Urothelium cell line (cell line): ENCODE results near the gene DNAL1.
A peak's percentile ranks its signal among the peaks of the same experiment; 100 is the strongest.
"Not testable (repeated sequence)": the region's sequence is repeated elsewhere in the genome, so short reads cannot be mapped to it uniquely, and the experiment has no call there.

Experiments used
- DNase-seq: peaks from one replicate; pipeline ENCODE4 v3.0.0; 2011; ENCODE audit warnings: low spot score, mixed read lengths
- FAIRE-seq: peaks from 2 replicates; lab custom pipeline; 2011; peaks lifted over from hg19 to GRCh38; lab: Jason Lieb, UNC

DNAL1 gene

GRCh38 chr14:73644531-73645247 lies at the start of gene DNAL1:
Gene DNAL1, plus strand, starts transcription at chr14:73644986. Its CDS starts 54 bp downstream, at chr14:73645040.
- peak; percentile 100 for DNase-seq
- FAIRE-seq, result peak; percentile 99

GRCh38 chr14:73599499-73599898 lies 45.3 kb upstream of the DNAL1 start:
- FAIRE-seq, result no peak
- no peak for DNase-seq

- no peak for DNase-seq
Observed at GRCh38 chr14:73602994-73603393, 41.8 kb upstream of the DNAL1 start.

GRCh38 chr14:73606271-73606670 lies 38.5 kb upstream of the DNAL1 start:
- DNase-seq (no peak), FAIRE-seq (no peak)

More at GRCh38 chr14:73602994-73603393, 41.8 kb upstream of the DNAL1 start:
- FAIRE-seq, result no peak

- DNase-seq, result no peak
- FAIRE-seq, result peak; percentile 50
Observed at GRCh38 chr14:73607241-73607640, 37.5 kb upstream of the DNAL1 start.

GRCh38 chr14:73610687-73611086 lies 34.1 kb upstream of the DNAL1 start:
- DNase-seq (peak; percentile 58), FAIRE-seq (peak; percentile 76)

GRCh38 chr14:73612339-73613045 lies 32.3 kb upstream of the DNAL1 start, which contains the start of gene ACOT6:
Gene ACOT6, plus strand, starts transcription at chr14:73612517. Its CDS starts 55 bp downstream, at chr14:73612572.
- FAIRE-seq (peak; percentile 5), DNase-seq (no peak)

GRCh38 chr14:73613046-73613383 lies 31.8 kb upstream of the DNAL1 start:
- DNase-seq (no peak), FAIRE-seq (no peak)

- FAIRE-seq (peak; percentile 90), DNase-seq (no peak)
Observed at GRCh38 chr14:73613419-73613963, 31.3 kb upstream of the DNAL1 start.

- no peak for DNase-seq
- FAIRE-seq, result no peak
Observed at GRCh38 chr14:73616831-73617230, 28.0 kb upstream of the DNAL1 start.

GRCh38 chr14:73619524-73619923 lies 25.3 kb upstream of the DNAL1 start:
- FAIRE-seq, result no peak

GRCh38 chr14:73620268-73620667 lies 24.5 kb upstream of the DNAL1 start:
- DNase-seq (no peak), FAIRE-seq (peak; percentile 92)

More at GRCh38 chr14:73619524-73619923, 25.3 kb upstream of the DNAL1 start:
- DNase-seq, result no peak

- DNase-seq, result no peak
- no peak for FAIRE-seq
Observed at GRCh38 chr14:73623504-73624054, 21.2 kb upstream of the DNAL1 start.

GRCh38 chr14:73625706-73626105 lies 19.1 kb upstream of the DNAL1 start:
- no peak for DNase-seq

GRCh38 chr14:73627151-73627558 lies 17.6 kb upstream of the DNAL1 start:
- FAIRE-seq (peak; percentile 77), DNase-seq (no peak)

More at GRCh38 chr14:73625706-73626105, 19.1 kb upstream of the DNAL1 start:
- FAIRE-seq, result no peak

GRCh38 chr14:73630009-73630780 lies 14.6 kb upstream of the DNAL1 start:
- FAIRE-seq, result no peak
- DNase-seq, result no peak

GRCh38 chr14:73633116-73634010 lies 11.4 kb upstream of the DNAL1 start:
- FAIRE-seq (peak; percentile 97), DNase-seq (peak; percentile 81)

- DNase-seq (no peak), FAIRE-seq (peak; percentile 68)
Observed at GRCh38 chr14:73634011-73634833, 10.6 kb upstream of the DNAL1 start.

- DNase-seq, FAIRE-seq: not testable (repeated sequence)
Observed at GRCh38 chr14:73636355-73636754, 8.4 kb upstream of the DNAL1 start.
